DND-41 (cell line): ENCODE results near the gene SERP1.

Experiments
- ATAC-seq: fragments of 200-7000 bp; cut with Tn5 transposase; 3 replicates; pipeline ENCODE4 v1.9.1; 2021; ENCODE audit warnings: low read depth; ENCODE audit not compliant: insufficient read depth
- DNase-seq: peaks from one replicate; pipeline ENCODE4 v3.0.0-alpha.2; 2020
- H2AFZ ChIP-seq: 2 replicates; pipeline ENCODE4 v1.6.0; 2012; ENCODE audit warnings: low read depth, low read length
- H3K27ac ChIP-seq: 2 replicates; pipeline ENCODE4 v1.5.1; 2012; ENCODE audit warnings: low read length, inconsistent platforms
- H3K27me3 ChIP-seq: fragments of 200-600 bp; sonication (generic); 2 replicates; pipeline ENCODE4 v1.6.0; 2012; ENCODE audit warnings: low read length, mild to moderate bottlenecking, inconsistent platforms; ENCODE audit not compliant: insufficient read depth, poor library complexity
- H3K36me3 ChIP-seq: 2 replicates; pipeline ENCODE4 v1.5.1; 2012; ENCODE audit warnings: low read length, inconsistent platforms; ENCODE audit not compliant: insufficient read depth
- H3K4me1 ChIP-seq: 2 replicates; pipeline ENCODE4 v1.5.1; 2012; ENCODE audit warnings: mild to moderate bottlenecking, low read length; ENCODE audit not compliant: insufficient read depth
- H3K4me2 ChIP-seq: 2 replicates; pipeline ENCODE4 v1.6.0; 2012; ENCODE audit warnings: mild to moderate bottlenecking, moderate library complexity, low read length, inconsistent platforms; ENCODE audit not compliant: insufficient read depth
- H3K4me3 ChIP-seq, 2 experiments: fragments of 200-600 bp in 1 of 2; shearing (Covaris generic) in 1 of 2; 2 replicates each; pipeline ENCODE4 v1.5.1; 2012 to 2016; ENCODE audit warnings: inconsistent platforms in 2 of 2, low read length in 2 of 2, mild to moderate bottlenecking in 2 of 2, low read depth in 1 of 2, moderate library complexity in 1 of 2
- H3K79me2 ChIP-seq: 2 replicates; pipeline ENCODE4 v1.6.0; 2012; ENCODE audit warnings: low read length, inconsistent platforms; ENCODE audit not compliant: insufficient read depth
- H3K9ac ChIP-seq: 2 replicates; pipeline ENCODE4 v1.6.0; 2012; ENCODE audit warnings: low read depth, mild to moderate bottlenecking, inconsistent platforms, low read length, moderate library complexity
- H3K9me3 ChIP-seq: 2 replicates; pipeline ENCODE4 v1.5.1; 2012; ENCODE audit warnings: low read length, moderate library complexity, mild to moderate bottlenecking, inconsistent platforms; ENCODE audit not compliant: insufficient read depth, severe bottlenecking
- H4K20me1 ChIP-seq: 2 replicates; pipeline ENCODE4 v1.6.0; 2012; ENCODE audit warnings: low read length; ENCODE audit not compliant: insufficient read depth
- EZH2 ChIP-seq: IDR thresholded peaks from 3 replicates; pipeline ENCODE4 v1.6.1; 2012; ENCODE audit warnings: borderline replicate concordance, low read depth, mild to moderate bottlenecking, moderate library complexity, low read length, inconsistent platforms; ENCODE audit not compliant: severe bottlenecking
- TF ChIP-seq, protein P1 (sequence below): IDR thresholded peaks from 2 replicates; pipeline ENCODE4 v1.5.1; 2012; ENCODE audit warnings: borderline replicate concordance, low read length, moderate library complexity, mild to moderate bottlenecking; ENCODE audit not compliant: poor library complexity, severe bottlenecking; ENCODE audit errors: extremely low read depth

Gene SERP1

DNA sequence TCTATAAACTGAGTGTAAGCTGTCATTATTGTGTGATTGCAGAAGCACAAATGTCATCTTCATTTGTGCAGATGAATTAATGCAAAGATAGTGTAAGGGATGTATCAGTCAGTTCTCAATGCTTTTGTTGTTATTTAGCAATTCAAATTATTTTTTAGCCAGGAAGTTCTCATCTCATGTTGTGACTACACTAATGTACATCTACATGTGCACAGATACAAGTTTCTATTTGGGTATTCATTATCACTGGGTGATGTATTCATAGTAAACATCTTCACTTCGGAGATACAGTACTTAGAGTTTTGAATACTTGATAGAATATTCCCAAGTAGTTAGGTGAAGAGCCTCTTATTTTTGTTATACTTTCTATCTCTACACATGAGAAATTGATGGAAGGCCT, 11.4 kb upstream of the SERP1 start:
- Histone ChIP-seq H3K79me2 (peaks cover 83% of the 10 kb centered on the region), H3K9me3 (no peaks in the 10 kb centered on the region), H2AFZ (no peak overlapping the region), H3K9ac (no peak overlapping the region), H3K4me3 (no peak overlapping the region), H3K27ac (no peak overlapping the region), H3K4me1 (0 out of 2 replicates have a peak, but pooled peaks cover 5% of the 10 kb centered on the region), H4K20me1 (peaks cover 5% of the 10 kb centered on the region; the same call in 1 of the 2 replicates), H3K4me2 (no peak overlapping the region), H3K36me3 (peaks cover 61% of the 10 kb centered on the region), H3K27me3 (no peaks in the 10 kb centered on the region)
- ATAC-seq (no peak), DNase-seq (no peak)
- TF ChIP-seq, protein P1, sequence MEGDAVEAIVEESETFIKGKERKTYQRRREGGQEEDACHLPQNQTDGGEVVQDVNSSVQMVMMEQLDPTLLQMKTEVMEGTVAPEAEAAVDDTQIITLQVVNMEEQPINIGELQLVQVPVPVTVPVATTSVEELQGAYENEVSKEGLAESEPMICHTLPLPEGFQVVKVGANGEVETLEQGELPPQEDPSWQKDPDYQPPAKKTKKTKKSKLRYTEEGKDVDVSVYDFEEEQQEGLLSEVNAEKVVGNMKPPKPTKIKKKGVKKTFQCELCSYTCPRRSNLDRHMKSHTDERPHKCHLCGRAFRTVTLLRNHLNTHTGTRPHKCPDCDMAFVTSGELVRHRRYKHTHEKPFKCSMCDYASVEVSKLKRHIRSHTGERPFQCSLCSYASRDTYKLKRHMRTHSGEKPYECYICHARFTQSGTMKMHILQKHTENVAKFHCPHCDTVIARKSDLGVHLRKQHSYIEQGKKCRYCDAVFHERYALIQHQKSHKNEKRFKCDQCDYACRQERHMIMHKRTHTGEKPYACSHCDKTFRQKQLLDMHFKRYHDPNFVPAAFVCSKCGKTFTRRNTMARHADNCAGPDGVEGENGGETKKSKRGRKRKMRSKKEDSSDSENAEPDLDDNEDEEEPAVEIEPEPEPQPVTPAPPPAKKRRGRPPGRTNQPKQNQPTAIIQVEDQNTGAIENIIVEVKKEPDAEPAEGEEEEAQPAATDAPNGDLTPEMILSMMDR = no peak
- no peak for TF ChIP-seq EZH2

DNA sequence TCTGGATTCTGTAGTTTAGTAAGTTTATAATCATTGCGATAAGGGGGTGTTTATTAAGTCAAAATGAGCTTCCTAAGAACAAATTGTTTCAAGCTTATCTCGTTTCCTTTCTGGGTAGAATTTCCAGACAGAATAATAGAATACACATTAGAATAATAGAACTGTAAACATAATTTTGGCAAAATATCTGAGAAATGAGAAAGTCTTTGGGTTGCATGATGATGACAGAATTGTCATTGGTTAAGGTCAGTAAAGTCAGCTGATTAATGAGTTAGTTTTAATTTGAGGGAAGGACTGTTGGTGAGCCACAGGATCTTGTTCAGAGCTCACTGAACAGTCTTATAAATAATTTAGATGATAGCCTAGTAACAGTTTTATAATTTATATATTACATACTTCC, 10.5 kb upstream of the SERP1 start:
- Histone ChIP-seq H2AFZ (no peak overlapping the region), H4K20me1 (peaks cover 7% of the 10 kb centered on the region; the same call in 1 of the 2 replicates), H3K4me2 (no peak overlapping the region), H3K27me3 (no peaks in the 10 kb centered on the region), H3K4me1 (0 out of 2 replicates have a peak, but pooled peaks cover 5% of the 10 kb centered on the region), H3K27ac (no peak overlapping the region), H3K9me3 (no peaks in the 10 kb centered on the region), H3K4me3 (no peak overlapping the region), H3K9ac (no peak overlapping the region), H3K79me2 (peaks cover 93% of the 10 kb centered on the region), H3K36me3 (peaks cover 66% of the 10 kb centered on the region)
- TF ChIP-seq EZH2 = no peak
- TF ChIP-seq, protein P1 = no peak
- DNase-seq (no peak), ATAC-seq (no peak)

GRCh38 chr3:150555859-150556436, 9.7 kb upstream of the SERP1 start:
- Histone ChIP-seq H3K27me3 (no peaks in the 10 kb centered on the region), H3K9ac (no peak overlapping the region), H4K20me1 (peaks cover 8% of the 10 kb centered on the region; the same call in 1 of the 2 replicates), H3K9me3 (no peaks in the 10 kb centered on the region), H3K27ac (no peak overlapping the region), H3K4me1 (0 out of 2 replicates have a peak, but pooled peaks cover 5% of the 10 kb centered on the region), H3K79me2 (peaks cover 97% of the 10 kb centered on the region), H3K36me3 (peaks cover 61% of the 10 kb centered on the region), H3K4me3 (no peak overlapping the region), H3K4me2 (no peak overlapping the region), H2AFZ (no peak overlapping the region)
- DNase-seq (no peak), ATAC-seq (no peak; the same call in 2 of the 3 replicates)
- TF ChIP-seq, protein P1 = no peak
